GM12878 (cell line): ENCODE measurements around the gene LACTBL1. TPM values are rescaled to one million over a fixed set of nuclear protein-coding genes. Genes with fewer than 3 reads are reported as not detected.

Experiments used
- ATAC-seq: fragments of 200-7000 bp; cut with Tn5 transposase; 3 replicates; pipeline ENCODE4 v1.9.1; 2020; ENCODE audit warnings: mild to moderate bottlenecking, moderate library complexity
- BruUV-seq: library from RNA; stranded (reverse); fragments of 400-500 nt; replicated peaks from 2 replicates; lab custom pipeline; 2021; lab: Mats Ljungman, UMichigan
- CTCF ChIA-PET: fragments of 300-600 bp; sonication (Branson Sonifier 250); formaldehyde crosslinking; extraction: SDS; loops from one replicate; lab custom pipeline; 2021; ENCODE audit warnings: inconsistent platforms; lab: Yijun Ruan, JAX
- POLR2A ChIA-PET: fragments of 350-600 bp; formaldehyde crosslinking; extraction: SDS; loops from one replicate; lab custom pipeline; 2021; ENCODE audit warnings: inconsistent platforms; lab: Charles Lee
- RAD21 ChIA-PET: fragments of 300-600 bp; sonication (Branson Sonifier 250); formaldehyde crosslinking; loops from one replicate; lab custom pipeline; 2023; ENCODE audit warnings: antibody characterized with exemption; ENCODE audit not compliant: unreplicated experiment; lab: Charles Lee
- SMC1A ChIA-PET: fragments of 300-600 bp; sonication (Branson Sonifier 250); formaldehyde crosslinking; loops from one replicate; lab custom pipeline; 2023; ENCODE audit not compliant: unreplicated experiment, uncharacterized antibody; lab: Charles Lee
- DNase-seq: peaks from one replicate; pipeline ENCODE4 v3.0.0-alpha.2; 2011; ENCODE audit warnings: low read depth, low spot score
- FAIRE-seq: peaks from 3 replicates; lab custom pipeline; 2011; peaks lifted over from hg19 to GRCh38; lab: Jason Lieb, UNC
- H2AFZ ChIP-seq: 2 replicates; pipeline ENCODE4 v1.6.0; 2011; ENCODE audit warnings: low read depth, low read length, control low read depth; ENCODE audit not compliant: control insufficient read depth
- H3K27ac ChIP-seq: 2 replicates; pipeline ENCODE4 v1.5.1; 2011; ENCODE audit warnings: control low read depth; ENCODE audit not compliant: control insufficient read depth, insufficient read depth
- H3K27me3 ChIP-seq, 2 experiments: replicated peaks in 1 of 2; 2 replicates each; pipeline versions ENCODE4 v1.6.0 to v1.6.1; 2011; ENCODE audit warnings: low read length in 1 of 2; ENCODE audit not compliant: control insufficient read depth in 2 of 2, insufficient read depth in 2 of 2
- H3K36me3 ChIP-seq, 2 experiments: 2 replicates each; pipeline ENCODE4 v1.5.1; 2011; ENCODE audit warnings: low read length in 1 of 2; ENCODE audit not compliant: control insufficient read depth in 2 of 2, insufficient read depth in 2 of 2
- H3K4me1 ChIP-seq: 2 replicates; pipeline ENCODE4 v1.6.1; 2011; ENCODE audit warnings: mild to moderate bottlenecking, low read length, moderate library complexity, mixed read lengths; ENCODE audit not compliant: control insufficient read depth, insufficient read depth
- H3K4me2 ChIP-seq: 2 replicates; pipeline ENCODE4 v1.6.0; 2011; ENCODE audit warnings: control low read depth; ENCODE audit not compliant: control insufficient read depth, insufficient read depth
- H3K4me3 ChIP-seq: fragments of 200-600 bp; sonication (generic); 2 replicates; pipeline ENCODE4 v1.5.1; 2016
- H3K79me2 ChIP-seq: 2 replicates; pipeline ENCODE4 v1.6.0; 2011; ENCODE audit warnings: low read length; ENCODE audit not compliant: control insufficient read depth, insufficient read depth
- H3K9ac ChIP-seq: 2 replicates; pipeline ENCODE4 v1.8.0; 2011; ENCODE audit warnings: low read length, control low read depth, mixed read lengths; ENCODE audit not compliant: control insufficient read depth, insufficient read depth
- H3K9me3 ChIP-seq: replicated peaks from 3 replicates; pipeline ENCODE4 v1.5.1; 2011; ENCODE audit warnings: mild to moderate bottlenecking, low read length; ENCODE audit not compliant: control insufficient read depth, insufficient read depth
- H4K20me1 ChIP-seq: 2 replicates; pipeline ENCODE4 v1.6.0; 2011; ENCODE audit not compliant: control insufficient read depth, insufficient read depth
- CBX3 ChIP-seq: fragments of 200-600 bp; sonication (generic); IDR thresholded peaks from 2 replicates; pipeline ENCODE4 v1.6.1; 2016; ENCODE audit warnings: low read depth, borderline replicate concordance
- DPF2 ChIP-seq: fragments of 450-650 bp; IDR thresholded peaks from 2 replicates; pipeline ENCODE4 v1.6.1; 2017; ENCODE audit warnings: mild to moderate bottlenecking
- EED ChIP-seq: sonication (generic); IDR thresholded peaks from 2 replicates; pipeline ENCODE4 v1.6.1; 2016; ENCODE audit warnings: antibody characterized with exemption, low read depth
- FOXK2 ChIP-seq: fragments of 450-650 bp; IDR thresholded peaks from 2 replicates; pipeline ENCODE4 v1.6.1; 2017; ENCODE audit warnings: mild to moderate bottlenecking, moderate library complexity
- HDAC6 ChIP-seq: fragments of 200-600 bp; sonication (generic); IDR thresholded peaks from one replicate; pipeline ENCODE4 v1.8.0; 2017; ENCODE audit warnings: antibody characterized with exemption; ENCODE audit not compliant: unreplicated experiment
- HDGF ChIP-seq: fragments of 450-650 bp; IDR thresholded peaks from 2 replicates; pipeline ENCODE4 v1.6.1; 2016; ENCODE audit warnings: antibody characterized with exemption
- MEF2B ChIP-seq: fragments of 450-650 bp; IDR thresholded peaks from 2 replicates; pipeline ENCODE4 v1.6.1; 2018; ENCODE audit warnings: mild to moderate bottlenecking, moderate library complexity; ENCODE audit not compliant: partially characterized antibody, poor library complexity, severe bottlenecking
- MTA3 ChIP-seq: IDR thresholded peaks from 2 replicates; pipeline ENCODE4 v1.6.1; 2012; ENCODE audit warnings: low read length, inconsistent platforms, borderline replicate concordance
- MXI1 ChIP-seq: fragments of 150-350 bp; IDR thresholded peaks from 2 replicates; pipeline ENCODE4 v1.6.1; 2011; ENCODE audit warnings: low read depth, mild to moderate bottlenecking, inconsistent platforms, low read length, improper control_type of control experiment
- NFXL1 ChIP-seq: fragments of 450-650 bp; IDR thresholded peaks from 2 replicates; pipeline ENCODE4 v1.6.1; 2017; ENCODE audit warnings: antibody characterized with exemption, mild to moderate bottlenecking, borderline replicate concordance
- PKNOX1 ChIP-seq: fragments of 450-650 bp; IDR thresholded peaks from 2 replicates; pipeline ENCODE4 v1.6.1; 2016; ENCODE audit warnings: mild to moderate bottlenecking
- RELA ChIP-seq: fragments of 450-650 bp; IDR thresholded peaks from 2 replicates; pipeline ENCODE4 v1.8.0; 2014; ENCODE audit warnings: borderline replicate concordance; ENCODE audit not compliant: partially characterized antibody
- SPI1 ChIP-seq: IDR thresholded peaks from 2 replicates; pipeline ENCODE4 v1.6.1; 2011; ENCODE audit warnings: low read depth, mild to moderate bottlenecking, low read length, moderate library complexity, borderline replicate concordance; ENCODE audit not compliant: insufficient read depth
- SREBF2 ChIP-seq: IDR thresholded peaks from 2 replicates; pipeline ENCODE4 v1.6.1; 2012; ENCODE audit warnings: mild to moderate bottlenecking, low read length
- SUPT20H ChIP-seq: IDR thresholded peaks from 2 replicates; pipeline ENCODE4 v1.6.1; 2011; ENCODE audit warnings: low read depth, mild to moderate bottlenecking, low read length, moderate library complexity, borderline replicate concordance; ENCODE audit not compliant: control insufficient read depth
- TCF3 ChIP-seq: IDR thresholded peaks from 2 replicates; pipeline ENCODE4 v1.6.1; 2012; ENCODE audit warnings: low read depth, mild to moderate bottlenecking, low read length, borderline replicate concordance; ENCODE audit not compliant: insufficient read depth
- WRNIP1 ChIP-seq: IDR thresholded peaks from 2 replicates; pipeline ENCODE4 v1.6.1; 2011; ENCODE audit warnings: low read depth, low read length, improper control_type of control experiment, borderline replicate concordance
- ZNF207 ChIP-seq: fragments of 450-650 bp; IDR thresholded peaks from 2 replicates; pipeline ENCODE4 v1.6.1; 2014; ENCODE audit warnings: antibody characterized with exemption, mild to moderate bottlenecking, borderline replicate concordance
- ZNF217 ChIP-seq: fragments of 450-650 bp; IDR thresholded peaks from 2 replicates; pipeline ENCODE4 v1.6.1; 2017; ENCODE audit warnings: antibody characterized with exemption, mild to moderate bottlenecking
- ZNF622 ChIP-seq: fragments of 450-650 bp; IDR thresholded peaks from 2 replicates; pipeline ENCODE4 v1.6.1; 2017; ENCODE audit warnings: mild to moderate bottlenecking, inconsistent platforms
- WGBS: methylation state at CpG from one replicate; pipeline ENCODE4 v1.1.6; 2016; ENCODE audit warnings: low lambda C conversion rate; ENCODE audit not compliant: insufficient replicate concordance, insufficient coverage; ENCODE audit errors: missing lambda C conversion rate; 5-methylcytosine and 5-hydroxymethylcytosine counted together
- in situ Hi-C: fragments of 300-500 bp; cut with MboI; formaldehyde crosslinking; loops from 9 replicates; pipeline ENCODE4 v1.14.3; 2018; ENCODE audit warnings: mixed read lengths
- intact Hi-C: fragments of 100-400 bp; cut with micrococcal nuclease; formaldehyde crosslinking; loops from one replicate; pipeline ENCODE4 v1.14.2; 2022; ENCODE audit not compliant: unreplicated experiment
- polyA plus RNA-seq, 11 experiments: library from polyadenylated mRNA; depleted of rRNA in 4 of 11; unstranded in 6 of 11; stranded (reverse) in 5 of 11; fragments of >200 nt; fragmentation: Nextera tagmentation in 4 of 11; fragmentation: Illumina TruSeq in 1 of 11; extraction: Ambion mirVana in 4 of 11; extraction: Trizol in 1 of 11; gene quantifications; 1 replicate in 1 of 11; 2 replicates in 10 of 11; pipeline versions ENCODE4 v1.2.1 to v1.2.3, GENCODE V29; 2011 to 2016; ENCODE audit warnings: inconsistent platforms in 2 of 11, missing spikeins in 2 of 11, low read depth in 1 of 11
- total RNA-seq, 4 experiments: library from RNA; depleted of rRNA in 3 of 4; stranded (reverse); fragments of >200 nt in 3 of 4; fragmentation: Illumina TruSeq in 1 of 4; extraction: Trizol in 1 of 4; gene quantifications; 2 replicates each; pipeline versions ENCODE4 v1.2.1 to v1.2.3, GENCODE V29; 2013 to 2021
- TF ChIP-seq, protein P1 (sequence below): fragments of 450-650 bp; IDR thresholded peaks from 2 replicates; pipeline ENCODE4 v1.6.1; 2014; ENCODE audit warnings: mild to moderate bottlenecking

The LACTBL1 gene
- total and polyA plus RNA-seq, 10 of the 15 experiments (the other 5 are each of a cell fraction or from before 2014, with no cell fraction given) = 0.08 TPM; not detected in 9

DNA sequence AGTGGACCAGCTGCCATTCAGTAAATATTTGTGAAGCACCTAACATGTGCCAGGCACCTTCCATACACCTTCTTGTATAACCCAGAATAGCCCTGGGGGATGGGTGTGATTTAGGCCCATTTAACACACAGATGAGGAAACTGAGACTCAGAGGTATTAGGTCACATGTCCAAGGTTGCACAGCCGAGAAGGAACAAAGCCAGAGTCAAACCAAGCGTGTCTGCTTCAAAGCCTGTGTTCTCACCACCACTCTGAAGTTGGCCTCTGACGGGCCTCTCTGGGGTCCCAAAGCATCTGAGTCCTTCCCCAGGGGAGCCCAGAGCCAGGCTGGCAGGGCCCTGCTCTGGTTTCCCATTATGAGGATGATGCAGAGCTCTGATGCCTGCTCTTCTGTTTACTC, 65.1 kb downstream of the LACTBL1 start (continued):
- no peak for TF ChIP-seq TCF3
- TF ChIP-seq NFXL1 = no peak
- TF ChIP-seq HDGF = no peak
- no peak for TF ChIP-seq MXI1
- no peak for TF ChIP-seq FOXK2

DNA sequence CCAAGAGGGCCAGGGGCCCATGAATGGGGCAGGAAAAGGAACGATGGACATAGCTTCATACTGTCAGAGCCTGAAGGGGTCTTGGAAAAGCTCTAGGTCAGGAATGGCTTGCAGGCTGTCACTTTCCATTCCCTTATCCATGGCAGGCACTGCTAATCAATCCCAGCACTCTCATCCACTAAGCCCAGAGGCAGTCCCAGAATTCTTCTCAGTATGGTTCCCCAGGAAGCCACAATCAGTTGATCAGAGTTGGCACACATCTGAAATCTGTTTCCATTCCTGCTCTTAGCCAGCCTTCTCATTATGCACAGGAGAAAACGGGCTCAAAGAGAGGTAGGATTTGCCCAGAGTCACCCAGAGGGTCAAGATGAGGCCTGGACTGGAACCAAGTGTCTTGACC, 65.7 kb downstream of the LACTBL1 start:
- Histone ChIP-seq H3K27ac (no peak overlapping the region), H3K9ac (no peak overlapping the region), H2AFZ (no peak overlapping the region), H3K36me3 (no peaks in the 10 kb centered on the region), H3K4me2 (no peak overlapping the region), H4K20me1 (no peaks in the 10 kb centered on the region), H3K9me3 (no peaks in the 10 kb centered on the region; the same call in 2 of the 3 replicates), H3K79me2 (no peaks in the 10 kb centered on the region), H3K4me3 (no peak overlapping the region), H3K4me1 (no peaks in the 10 kb centered on the region; the same call in 1 of the 2 replicates), H3K27me3 (no peaks in the 10 kb centered on the region; a peak in 2 of 4 replicates)
- in situ Hi-C loops (no loop called here), intact Hi-C loops (no loop called here)
- no TSS peak for BruUV-seq
- ChIA-PET CTCF (no interaction called here), POLR2A (no interaction called here), SMC1A (no interaction called here), RAD21 (no interaction called here)
- no peak for ATAC-seq
- TF ChIP-seq SREBF2 = no peak
- no peak for TF ChIP-seq ZNF622
- no peak for TF ChIP-seq ZNF217
- TF ChIP-seq WRNIP1 = no peak
- no peak for TF ChIP-seq MTA3
- no peak for TF ChIP-seq HDAC6
- TF ChIP-seq DPF2 = no peak
- no peak for TF ChIP-seq PKNOX1
- TF ChIP-seq ZNF207 = no peak
- TF ChIP-seq SPI1 = no peak
- TF ChIP-seq EED = no peak
- no peak for TF ChIP-seq CBX3
- TF ChIP-seq RELA = no peak
- TF ChIP-seq MEF2B = no peak
- TF ChIP-seq SUPT20H = no peak
- TF ChIP-seq, protein P1, sequence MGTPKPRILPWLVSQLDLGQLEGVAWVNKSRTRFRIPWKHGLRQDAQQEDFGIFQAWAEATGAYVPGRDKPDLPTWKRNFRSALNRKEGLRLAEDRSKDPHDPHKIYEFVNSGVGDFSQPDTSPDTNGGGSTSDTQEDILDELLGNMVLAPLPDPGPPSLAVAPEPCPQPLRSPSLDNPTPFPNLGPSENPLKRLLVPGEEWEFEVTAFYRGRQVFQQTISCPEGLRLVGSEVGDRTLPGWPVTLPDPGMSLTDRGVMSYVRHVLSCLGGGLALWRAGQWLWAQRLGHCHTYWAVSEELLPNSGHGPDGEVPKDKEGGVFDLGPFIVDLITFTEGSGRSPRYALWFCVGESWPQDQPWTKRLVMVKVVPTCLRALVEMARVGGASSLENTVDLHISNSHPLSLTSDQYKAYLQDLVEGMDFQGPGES = no peak
- 0% methylated on average over 2 of the region's 2 CpGs for WGBS
- no peak for DNase-seq
- no peak for FAIRE-seq
